ENCODE measurements around the gene BORCS6. TPM values are rescaled to one million over a fixed set of nuclear protein-coding genes. Genes with fewer than 3 reads are reported as not detected.

BORCS6 gene
- total and polyA plus RNA-seq, 2 of the 4 experiments (the other 2 are of a cell fraction), result 2.7 to 3.3 TPM

DNA sequence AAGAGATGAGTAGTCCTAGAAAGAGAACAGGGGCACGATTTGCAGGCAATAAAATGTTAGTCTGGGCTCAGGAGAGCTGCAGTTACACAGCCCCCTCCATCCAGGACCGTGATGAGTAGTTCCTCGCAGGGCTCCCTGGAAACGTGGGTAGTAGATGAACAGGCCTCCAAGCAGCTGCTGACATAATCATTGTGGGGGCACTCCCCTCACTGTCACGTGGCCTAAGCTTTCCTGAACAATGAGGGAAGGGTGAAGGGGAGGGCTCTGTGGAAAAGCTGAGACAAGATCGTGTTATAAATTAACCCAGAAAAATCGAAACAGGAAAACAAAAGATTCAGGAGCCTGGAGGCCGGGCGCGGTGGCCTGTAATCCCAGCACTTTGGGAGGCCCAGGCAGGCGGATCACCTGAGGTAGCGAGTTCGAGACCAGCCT is 36.4 kb downstream of the BORCS6 start (continued):
- TF ChIP-seq CEBPB (IDR thresholded peaks at IDR 0.05; ENCODE audit: low read depth, low read length) (0 out of 2 replicates have a peak, but pooled peaks have one; percentile 11), RFX5 (IDR thresholded peaks at IDR 0.05; ENCODE audit: low read depth, low read length) (no peak), USF2 (IDR thresholded peaks at IDR 0.05; ENCODE audit: low read depth, low read length) (peak; percentile 96)

DNA sequence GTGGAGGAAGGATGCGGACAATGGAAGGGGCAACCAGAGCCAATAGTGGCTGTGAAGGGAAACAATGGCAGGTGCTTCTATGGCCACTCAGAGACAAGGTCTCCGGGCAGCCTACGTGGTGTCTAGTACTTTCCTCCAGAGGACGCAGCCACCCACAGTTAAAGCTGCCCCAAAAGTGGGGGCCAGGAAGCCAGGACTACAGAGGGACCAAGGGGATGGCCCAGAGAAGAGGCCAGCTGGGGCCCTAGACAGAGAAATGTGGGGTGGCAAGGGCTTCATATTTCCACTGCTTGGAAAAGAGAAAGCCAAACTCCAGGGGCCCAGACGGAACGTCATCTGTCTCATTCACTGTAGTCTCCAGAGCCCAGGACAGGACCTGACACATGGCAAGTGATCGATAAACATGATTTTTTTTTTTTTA is 36.9 kb downstream of the BORCS6 start:
- Histone ChIP-seq H3K9me1 (ENCODE audit: insufficient read depth, low read length) (peaks cover 22% of the 10 kb centered on the region), H4K8ac (ENCODE audit: low read depth in 2 of 2, low read length in 2 of 2) (peak overlapping the region in 1 of 2 experiments; percentile 69; a peak in 1 of 4 replicates), H3K14ac (replicated peaks; ENCODE audit: low read depth, low read length) (0 out of 2 replicates have a peak overlapping the region, but pooled peaks have one; percentile 74), H4K91ac (ENCODE audit: insufficient read depth, low read depth, low read length) (peak overlapping the region; percentile 48; the same call in 1 of the 2 replicates), H2BK15ac (ENCODE audit: low read depth, low read length) (peak overlapping the region; percentile 60; the same call in 1 of the 3 replicates), H3K4me3 (ENCODE audit: insufficient read depth, low read depth, low read length) (no peak overlapping the region), H2AK5ac (ENCODE audit: low read depth, low read length) (peak overlapping the region; percentile 90), H2AFZ (replicated peaks; ENCODE audit: low read length, poor library complexity) (peak overlapping the region; percentile 88), H3K9ac (ENCODE audit: low read depth, low read length) (no peak overlapping the region), H2AK9ac (replicated peaks; ENCODE audit: low read depth, low read length, poor library complexity) (peak overlapping the region; percentile 88), H3K9me3 (ENCODE audit: control insufficient read depth, insufficient read depth, low read length) (no peaks in the 10 kb centered on the region), H3K4me1 (ENCODE audit: control insufficient read depth, insufficient read depth, low read length) (peaks cover 23% of the 10 kb centered on the region), H3K79me1 (ENCODE audit: low read depth in 1 of 2, low read length in 2 of 2) (peaks cover 3 to 37% of the 10 kb centered on the region in 2 experiments; a peak in 2 of 4 replicates), H3K27ac (ENCODE audit: insufficient read depth, low read length) (peak overlapping the region; percentile 38), H3K18ac (ENCODE audit: low read depth, low read length) (no peak overlapping the region), H2BK20ac (ENCODE audit: low read depth, low read length) (0 out of 2 replicates have a peak overlapping the region, but pooled peaks have one; percentile 3), H4K5ac (ENCODE audit: low read depth, low read length) (no peak overlapping the region), H3K23ac (ENCODE audit: low read depth, low read length) (no peak overlapping the region; the same call in 1 of the 2 replicates), H3K36me3 (ENCODE audit: control insufficient read depth, insufficient read depth, low read length) (peaks cover 16% of the 10 kb centered on the region), H3K56ac (ENCODE audit: extremely low read depth, insufficient read depth, low read length) (no peak overlapping the region), H3K4me2 (ENCODE audit: low read depth, low read length) (no peak overlapping the region), H4K20me1 (ENCODE audit: insufficient read depth, low read length) (peaks cover 9% of the 10 kb centered on the region), H3K4ac (ENCODE audit: low read depth, low read length) (peak overlapping the region; percentile 86), H3K27me3 (ENCODE audit: control insufficient read depth, insufficient read depth, low read length) (no peaks in the 10 kb centered on the region), H2BK5ac (ENCODE audit: low read depth, low read length, poor library complexity, severe bottlenecking) (peak overlapping the region; percentile 61), H2BK120ac (ENCODE audit: low read depth, low read length) (peak overlapping the region; percentile 26; the same call in 1 of the 2 replicates)
- WGBS, 2 experiments (ENCODE audit: extremely low coverage in 2 of 2, insufficient read length in 1 of 2), result 68% methylated on average over 5 of the region's 7 CpGs; no CpG with 5 or more reads in 1 of the 2 experiments
- DNase-seq (no peak), ATAC-seq (ENCODE audit: low read depth) (no peak)
- TF ChIP-seq POLR2A (IDR thresholded peaks at IDR 0.05; ENCODE audit: low read depth, low read length) (peak; percentile 21; the same call in 1 of the 2 replicates), RAD21 (IDR thresholded peaks at IDR 0.05; ENCODE audit: low read length) (no peak)
- dilution Hi-C loops (cut with HindIII; ENCODE audit: low sequenced_read_pairs, unreplicated experiment), result no loop called here
- CTCF ChIA-PET, result no interaction called here
- BruUV-seq (replicated peaks), result no TSS peak
- in situ Hi-C loops (cut with MboI; ENCODE audit: low sequenced_read_pairs), result loop anchor here (25.0 kb wide), 1 partner anchor 916 kb away; the partner anchor contains the start of genes DVL2, GABARAP and PHF23
- POLR2A ChIA-PET (ENCODE audit: unreplicated experiment), result interaction anchor here (1.2 kb wide), 1 partner anchor 20 kb away, joined by 4 read pairs; no protein-coding TSS in a partner anchor
- intact Hi-C loops (cut with micrococcal nuclease), result no loop called here

Data from IMR-90 (cell line).